ENCODE results near the gene SLC22A12. TPM values are rescaled to one million over a fixed set of nuclear protein-coding genes. Genes with fewer than 3 reads are reported as not detected.

The SLC22A12 gene
- total RNA-seq, 1 experiment from 2014 or later, result not detected

DNA sequence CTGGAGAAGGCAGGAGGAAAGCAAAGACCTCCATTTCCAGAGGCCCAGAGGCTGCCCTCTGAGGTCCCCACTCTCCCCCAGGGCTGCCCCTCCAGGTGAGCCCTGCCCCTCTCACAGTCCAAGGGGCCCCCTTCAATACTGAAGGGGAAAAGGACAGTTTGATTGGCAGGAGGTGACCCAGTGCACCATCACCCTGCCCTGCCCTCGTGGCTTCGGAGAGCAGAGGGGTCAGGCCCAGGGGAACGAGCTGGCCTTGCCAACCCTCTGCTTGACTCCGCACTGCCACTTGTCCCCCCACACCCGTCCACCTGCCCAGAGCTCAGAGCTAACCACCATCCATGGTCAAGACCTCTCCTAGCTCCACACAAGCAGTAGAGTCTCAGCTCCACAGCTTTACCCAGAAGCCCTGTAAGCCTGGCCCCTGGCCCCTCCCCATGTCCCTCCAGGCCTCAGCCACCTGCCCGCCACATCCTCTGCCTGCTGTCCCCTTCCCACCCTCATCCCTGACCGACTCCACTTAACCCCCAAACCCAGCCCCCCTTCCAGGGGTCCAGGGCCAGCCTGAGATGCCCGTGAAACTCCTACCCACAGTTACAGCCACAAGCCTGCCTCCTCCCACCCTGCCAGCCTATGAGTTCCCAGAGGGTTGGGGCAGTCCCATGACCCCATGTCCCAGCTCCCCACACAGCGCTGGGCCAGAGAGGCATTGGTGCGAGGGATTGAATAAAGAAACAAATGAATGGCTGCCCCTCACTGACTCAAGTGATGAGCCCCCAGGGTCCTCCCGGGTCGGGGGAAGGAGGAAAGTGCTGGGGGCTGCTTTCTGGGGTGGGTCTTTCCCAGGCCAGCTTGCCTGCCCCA, 10.8 kb downstream of the SLC22A12 start:
- H4K20me1 ChIP-seq (ENCODE audit: low read length), result no peaks in the 10 kb centered on the region
- intact Hi-C loops (cut with micrococcal nuclease), result no loop called here
- TF ChIP-seq, protein P1, sequence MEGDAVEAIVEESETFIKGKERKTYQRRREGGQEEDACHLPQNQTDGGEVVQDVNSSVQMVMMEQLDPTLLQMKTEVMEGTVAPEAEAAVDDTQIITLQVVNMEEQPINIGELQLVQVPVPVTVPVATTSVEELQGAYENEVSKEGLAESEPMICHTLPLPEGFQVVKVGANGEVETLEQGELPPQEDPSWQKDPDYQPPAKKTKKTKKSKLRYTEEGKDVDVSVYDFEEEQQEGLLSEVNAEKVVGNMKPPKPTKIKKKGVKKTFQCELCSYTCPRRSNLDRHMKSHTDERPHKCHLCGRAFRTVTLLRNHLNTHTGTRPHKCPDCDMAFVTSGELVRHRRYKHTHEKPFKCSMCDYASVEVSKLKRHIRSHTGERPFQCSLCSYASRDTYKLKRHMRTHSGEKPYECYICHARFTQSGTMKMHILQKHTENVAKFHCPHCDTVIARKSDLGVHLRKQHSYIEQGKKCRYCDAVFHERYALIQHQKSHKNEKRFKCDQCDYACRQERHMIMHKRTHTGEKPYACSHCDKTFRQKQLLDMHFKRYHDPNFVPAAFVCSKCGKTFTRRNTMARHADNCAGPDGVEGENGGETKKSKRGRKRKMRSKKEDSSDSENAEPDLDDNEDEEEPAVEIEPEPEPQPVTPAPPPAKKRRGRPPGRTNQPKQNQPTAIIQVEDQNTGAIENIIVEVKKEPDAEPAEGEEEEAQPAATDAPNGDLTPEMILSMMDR (conservative IDR thresholded peaks at IDR 0.05; ENCODE audit: low read depth, low read length), result no peak
- TF ChIP-seq EZH2 (IDR thresholded peaks at IDR 0.05; ENCODE audit: low read length, unreplicated experiment) (no peak), EZH2phosphoT487 (IDR thresholded peaks at IDR 0.05; ENCODE audit: borderline replicate concordance, low read length) (no peak)
- no peaks in the 10 kb centered on the region for H3F3A ChIP-seq (ENCODE audit: low read length, unreplicated experiment)
- POLR2A ChIA-PET (ENCODE audit: unreplicated experiment), result no interaction called here
- H3K79me2 ChIP-seq (ENCODE audit: low read length), result no peaks in the 10 kb centered on the region
- no peak overlapping the region for H3K4me3 ChIP-seq (ENCODE audit: low read length)
- BruUV-seq (replicated peaks), result no TSS peak
- peaks cover 18% of the 10 kb centered on the region for H3K27me3 ChIP-seq (ENCODE audit: low read length)
- H3K9me3 ChIP-seq (ENCODE audit: low read length), result no peaks in the 10 kb centered on the region
- DNase-seq, result no peak
- H3K4me1 ChIP-seq (ENCODE audit: insufficient read depth, low read length), result no peaks in the 10 kb centered on the region
- H2AFZ ChIP-seq (ENCODE audit: low read length), result no peak overlapping the region
- no peak overlapping the region for H3K27ac ChIP-seq (ENCODE audit: low read length)
- H3K9me2 ChIP-seq (replicated peaks; ENCODE audit: low read length), result no peaks in the 10 kb centered on the region
- H3K9ac ChIP-seq (ENCODE audit: low read length), result no peak overlapping the region
- no peak for ATAC-seq
- no peaks in the 10 kb centered on the region for H3K36me3 ChIP-seq (ENCODE audit: low read depth, low read length)
- H3K4me2 ChIP-seq (ENCODE audit: low read length), result no peak overlapping the region
- CTCF ChIA-PET, result no interaction called here

DNA sequence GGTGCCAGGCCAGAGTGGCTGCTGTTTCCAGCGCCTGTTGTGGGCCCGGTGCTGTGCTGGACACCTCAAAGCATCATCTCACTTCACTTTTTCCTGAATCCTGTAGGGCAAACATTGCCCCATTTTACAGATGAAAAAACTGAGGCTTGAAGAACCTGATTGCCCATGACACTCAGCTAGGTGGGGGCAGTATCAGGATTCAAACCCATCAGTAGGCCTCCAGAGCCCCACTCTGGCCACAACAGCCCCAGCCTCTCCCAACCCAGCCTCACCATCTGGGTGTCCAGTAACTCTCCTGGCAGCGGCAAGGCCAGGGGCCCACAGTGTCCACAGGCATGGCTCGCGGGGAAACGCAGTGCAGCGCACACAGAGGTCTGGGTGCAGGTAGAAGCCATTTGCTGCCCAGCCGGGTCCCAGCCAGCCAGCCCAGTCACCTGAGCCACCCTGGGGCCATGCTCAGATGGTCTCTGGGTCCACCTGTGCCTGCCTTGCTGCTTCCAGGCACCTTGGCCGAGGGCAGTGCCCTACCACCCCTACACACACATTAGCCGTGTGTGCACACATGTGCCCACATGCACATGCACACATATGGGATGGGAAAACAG, 11.5 kb downstream of the SLC22A12 start:
- H3K27me3 ChIP-seq (ENCODE audit: low read length), result peaks cover 25% of the 10 kb centered on the region
- H2AFZ ChIP-seq (ENCODE audit: low read length), result no peak overlapping the region
- no peaks in the 10 kb centered on the region for H3K9me2 ChIP-seq (replicated peaks; ENCODE audit: low read length)
- H3K27ac ChIP-seq (ENCODE audit: low read length), result no peak overlapping the region
- no peak overlapping the region for H3K9ac ChIP-seq (ENCODE audit: low read length)
- no peaks in the 10 kb centered on the region for H3K9me3 ChIP-seq (ENCODE audit: low read length)
- intact Hi-C loops (cut with micrococcal nuclease), result no loop called here
- POLR2A ChIA-PET (ENCODE audit: unreplicated experiment), result no interaction called here
- no peak overlapping the region for H3K4me2 ChIP-seq (ENCODE audit: low read length)
- ATAC-seq, result no peak
- H4K20me1 ChIP-seq (ENCODE audit: low read length), result no peaks in the 10 kb centered on the region
- no peak for DNase-seq
- H3K36me3 ChIP-seq (ENCODE audit: low read depth, low read length), result no peaks in the 10 kb centered on the region
- CTCF ChIA-PET, result no interaction called here
- BruUV-seq (replicated peaks), result no TSS peak
- H3K79me2 ChIP-seq (ENCODE audit: low read length), result no peaks in the 10 kb centered on the region
- H3F3A ChIP-seq (ENCODE audit: low read length, unreplicated experiment), result no peaks in the 10 kb centered on the region
- H3K4me3 ChIP-seq (ENCODE audit: low read length), result no peak overlapping the region
- H3K4me1 ChIP-seq (ENCODE audit: insufficient read depth, low read length), result no peaks in the 10 kb centered on the region
- TF ChIP-seq, protein P1 (conservative IDR thresholded peaks at IDR 0.05; ENCODE audit: low read depth, low read length), result no peak
- TF ChIP-seq EZH2 (IDR thresholded peaks at IDR 0.05; ENCODE audit: low read length, unreplicated experiment) (no peak), EZH2phosphoT487 (IDR thresholded peaks at IDR 0.05; ENCODE audit: borderline replicate concordance, low read length) (no peak)
